Left renal cortex interstitium (tissue), 4 donors: Measurements from ENCODE around the gene TRIP10. TPM values are rescaled to one million over a fixed set of nuclear protein-coding genes. Genes with fewer than 3 reads are reported as not detected.
A peak's percentile ranks its signal among the peaks of the same experiment; 100 is the strongest.
"Not testable (repeated sequence)": the region's sequence is repeated elsewhere in the genome, so short reads cannot be mapped to it uniquely, and the experiment has no call there.

Experiments
- DNase-seq, 4 donors: peaks; one replicate each; pipeline ENCODE4 v3.0.0-alpha.2; 2013; ENCODE audit warnings: low read depth in 4 of 4, low spot score in 2 of 4, missing footprints in 1 of 4
- polyA plus RNA-seq, 4 donors: library from polyadenylated mRNA; unstranded; fragments of 120-200 nt; gene quantifications; one replicate each; pipeline ENCODE4 v1.2.1, GENCODE V29; 2013; ENCODE audit not compliant: insufficient read length in 4 of 4

TRIP10 gene
- 10 to 100 TPM; 50.6 to 68.7 (median 58.7) TPM for polyA plus RNA-seq

GRCh38 chr19:6739390-6739882, at the start of gene TRIP10:
Gene TRIP10 (plus strand): TSS chr19:6739680. CDS start chr19:6739762, 82 bp downstream.
- DNase-seq = peak in 1 of 4 donors; percentile 82

GRCh38 chr19:6690160-6690885, 49.2 kb upstream of the TRIP10 start:
- no peak for DNase-seq

GRCh38 chr19:6691342-6691741, 48.1 kb upstream of the TRIP10 start:
- no peak for DNase-seq

GRCh38 chr19:6692027-6692426, 47.5 kb upstream of the TRIP10 start:
- DNase-seq = no peak

- DNase-seq = no peak
Measured at GRCh38 chr19:6693056-6693471, 46.4 kb upstream of the TRIP10 start.

- no peak for DNase-seq
Measured at GRCh38 chr19:6693681-6694080, 45.8 kb upstream of the TRIP10 start.

GRCh38 chr19:6694147-6694815, 45.2 kb upstream of the TRIP10 start:
- no peak for DNase-seq

GRCh38 chr19:6696239-6696820, 43.1 kb upstream of the TRIP10 start:
- no peak for DNase-seq

- no peak for DNase-seq
Measured at GRCh38 chr19:6697291-6697690, 42.2 kb upstream of the TRIP10 start.

- DNase-seq = no peak
Measured at GRCh38 chr19:6699935-6700334, 39.5 kb upstream of the TRIP10 start.

GRCh38 chr19:6700586-6701316, 38.7 kb upstream of the TRIP10 start:
- DNase-seq = no peak

- no peak for DNase-seq
Measured at GRCh38 chr19:6705931-6706632, 33.4 kb upstream of the TRIP10 start.

GRCh38 chr19:6706633-6706958, 32.9 kb upstream of the TRIP10 start:
- no peak for DNase-seq

- DNase-seq = no peak
Measured at GRCh38 chr19:6707011-6707657, 32.3 kb upstream of the TRIP10 start.

GRCh38 chr19:6707658-6708018, 31.8 kb upstream of the TRIP10 start:
- DNase-seq = no peak

GRCh38 chr19:6708346-6708745, 31.1 kb upstream of the TRIP10 start:
- DNase-seq = no peak

- DNase-seq = not testable (repeated sequence)
Measured at GRCh38 chr19:6708913-6709312, 30.6 kb upstream of the TRIP10 start.

- DNase-seq = no peak
Measured at GRCh38 chr19:6709549-6709948, 29.9 kb upstream of the TRIP10 start.

GRCh38 chr19:6710273-6711077, 29.0 kb upstream of the TRIP10 start:
- DNase-seq = no peak
